Mesothelial cell of epicardium (in vitro differentiated cells): ENCODE measurements around the gene CTSZ. TPM values are rescaled to one million over a fixed set of nuclear protein-coding genes. Genes with fewer than 3 reads are reported as not detected.

Source experiments
- DNase-seq, 2 experiments: peaks; one replicate each; pipeline ENCODE4 v3.0.0; 2021; ENCODE audit warnings: low spot score in 2 of 2; ENCODE audit not compliant: unreplicated experiment in 2 of 2
- H3K27ac Mint-ChIP-seq: 2 replicates; pipeline ENCODE4 v1.8.0; 2021; ENCODE audit warnings: mixed read lengths
- H3K27me3 Mint-ChIP-seq: 2 replicates; pipeline ENCODE4 v1.8.0; 2021; ENCODE audit warnings: low read depth, mixed read lengths
- H3K36me3 Mint-ChIP-seq: 2 replicates; pipeline ENCODE4 v1.8.0; 2021; ENCODE audit warnings: mixed read lengths
- H3K4me1 Mint-ChIP-seq: 2 replicates; pipeline ENCODE4 v1.8.0; 2021; ENCODE audit warnings: mixed read lengths
- H3K4me3 Mint-ChIP-seq: 2 replicates; pipeline ENCODE4 v1.8.0; 2021; ENCODE audit warnings: mild to moderate bottlenecking, moderate library complexity, mixed read lengths
- H3K9me3 Mint-ChIP-seq: 2 replicates; pipeline ENCODE4 v1.8.0; 2021; ENCODE audit warnings: mixed read lengths
- CTCF ChIP-seq: fragments of 200-600 bp; sonication (generic); IDR thresholded peaks from one replicate; pipeline ENCODE4 v1.5.0; 2021; ENCODE audit warnings: antibody characterized with exemption; ENCODE audit not compliant: unreplicated experiment
- total RNA-seq: library from RNA; stranded (reverse); gene quantifications from 3 replicates; pipeline ENCODE4 v1.2.1, GENCODE V29; 2021

The CTSZ gene
- total RNA-seq, 1 donor from 2014 or later: 65.3 TPM

DNA sequence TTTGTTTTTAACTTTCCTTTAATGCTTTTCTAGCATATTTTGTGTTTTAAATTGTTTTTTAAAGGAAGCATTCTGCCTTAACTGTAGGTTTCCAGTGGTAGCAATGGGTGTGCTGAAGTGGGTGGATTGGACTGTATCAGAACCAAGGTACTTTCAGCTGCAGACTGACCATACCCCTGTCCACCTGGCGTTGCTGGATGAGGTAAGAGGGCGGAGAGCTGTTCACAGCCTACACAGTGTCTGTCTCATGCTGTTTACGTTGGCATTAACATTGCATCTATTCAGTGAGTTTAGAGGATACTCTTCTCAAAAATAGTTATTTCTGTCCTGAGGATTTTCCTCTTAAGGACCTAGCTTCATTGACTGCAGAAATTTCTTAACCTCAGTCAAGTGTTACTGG lies 14.1 kb downstream of the CTSZ start:
- Mint-ChIP-seq H3K9me3 (no peaks in the 10 kb centered on the region), H3K36me3 (peaks cover 53% of the 10 kb centered on the region), H3K27me3 (no peaks in the 10 kb centered on the region), H3K4me1 (no peaks in the 10 kb centered on the region), H3K27ac (no peak overlapping the region), H3K4me3 (no peak overlapping the region)
- DNase-seq: no peak
- no peak for TF ChIP-seq CTCF

DNA sequence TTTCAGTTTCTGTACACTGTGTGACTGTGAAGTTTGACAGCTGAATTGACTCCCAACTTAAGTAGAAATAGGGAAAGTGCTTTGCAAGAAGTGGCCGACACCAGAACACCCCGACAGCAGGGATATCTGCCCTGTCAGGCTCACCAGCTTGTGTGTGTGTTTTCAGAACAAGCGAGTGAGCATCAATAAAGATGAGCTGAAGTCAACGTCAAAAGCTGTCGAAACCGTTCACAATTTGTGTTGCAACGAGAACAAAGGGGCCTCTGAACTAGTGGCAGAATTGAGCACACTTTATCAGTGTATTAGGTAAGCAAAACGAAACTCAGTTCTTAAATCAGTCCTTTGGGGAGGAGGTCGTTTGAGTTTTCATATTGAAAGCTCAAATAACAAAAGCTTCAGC lies 15.3 kb downstream of the CTSZ start:
- Mint-ChIP-seq H3K36me3 (peaks cover 55% of the 10 kb centered on the region), H3K4me3 (no peak overlapping the region), H3K4me1 (peaks cover 3% of the 10 kb centered on the region), H3K27me3 (no peaks in the 10 kb centered on the region), H3K27ac (no peak overlapping the region), H3K9me3 (no peaks in the 10 kb centered on the region)
- no peak for TF ChIP-seq CTCF
- no peak for DNase-seq

GRCh38 chr20:58990651-58991445 lies 16.2 kb downstream of the CTSZ start:
- H3K27me3 Mint-ChIP-seq: no peaks in the 10 kb centered on the region
- DNase-seq: no peak
- no peak overlapping the region for H3K4me3 Mint-ChIP-seq
- no peak overlapping the region for H3K27ac Mint-ChIP-seq
- H3K36me3 Mint-ChIP-seq: peaks cover 50% of the 10 kb centered on the region
- TF ChIP-seq CTCF: no peak
- no peaks in the 10 kb centered on the region for H3K9me3 Mint-ChIP-seq
- H3K4me1 Mint-ChIP-seq: peaks cover 8% of the 10 kb centered on the region

DNA sequence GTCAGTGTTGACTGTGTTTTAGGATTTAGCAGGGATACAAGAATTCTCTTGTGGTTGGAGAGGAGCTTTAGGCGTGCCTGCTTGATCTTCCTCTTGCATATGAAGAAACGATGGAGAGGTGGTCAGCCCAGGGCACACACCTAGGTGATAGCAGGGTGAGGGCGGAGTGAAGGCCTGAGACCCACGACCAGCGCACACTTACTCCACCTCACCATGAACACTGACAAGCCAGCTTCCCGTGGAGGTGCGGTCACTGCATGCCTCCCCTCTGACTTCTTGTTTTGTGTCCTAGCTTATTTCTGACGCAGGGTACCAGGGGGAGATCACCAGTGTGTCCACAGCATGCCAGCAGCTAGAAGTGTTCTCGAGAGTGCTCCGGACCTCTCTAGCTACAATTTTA lies 17.9 kb downstream of the CTSZ start:
- H3K4me3 Mint-ChIP-seq: no peak overlapping the region
- DNase-seq: no peak
- H3K4me1 Mint-ChIP-seq: peaks cover 16% of the 10 kb centered on the region
- no peak for TF ChIP-seq CTCF
- H3K36me3 Mint-ChIP-seq: peaks cover 42% of the 10 kb centered on the region
- no peaks in the 10 kb centered on the region for H3K27me3 Mint-ChIP-seq
- H3K9me3 Mint-ChIP-seq: no peaks in the 10 kb centered on the region
- no peak overlapping the region for H3K27ac Mint-ChIP-seq

- Mint-ChIP-seq H3K27ac (no peak overlapping the region), H3K4me3 (no peak overlapping the region), H3K27me3 (no peaks in the 10 kb centered on the region), H3K4me1 (peaks cover 22% of the 10 kb centered on the region), H3K9me3 (no peaks in the 10 kb centered on the region), H3K36me3 (peaks cover 40% of the 10 kb centered on the region)
- DNase-seq: no peak
- no peak for TF ChIP-seq CTCF
Observed at GRCh38 chr20:58988565-58988882, 18.5 kb downstream of the CTSZ start.
